ENCODE results near the gene EFCAB13.

Gene EFCAB13

DNA sequence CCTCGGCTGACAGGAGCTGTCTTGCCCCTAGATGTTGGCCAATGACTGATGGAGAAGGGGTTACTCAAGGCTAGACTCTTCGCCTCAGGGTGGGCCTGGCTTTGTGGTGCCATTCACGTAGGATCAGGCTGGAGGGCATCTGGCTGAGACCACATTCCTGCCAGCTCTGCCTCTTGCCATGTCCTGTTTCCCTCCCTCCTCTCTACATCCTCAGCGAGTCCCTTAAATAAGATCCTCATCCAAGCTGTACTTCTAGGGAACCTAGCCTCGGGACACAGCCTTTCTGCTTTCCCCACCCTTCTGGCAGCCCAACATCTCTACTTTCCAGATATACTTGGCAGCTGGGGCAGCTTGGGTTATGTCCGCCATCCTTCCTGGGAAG lies 27.9 kb upstream of the EFCAB13 start:
- no peak overlapping the region for H2AFZ ChIP-seq
- H3K9ac ChIP-seq = no peak overlapping the region
- no peaks in the 10 kb centered on the region for H3K36me3 ChIP-seq (ENCODE audit: control insufficient read depth, insufficient read depth, low read length)
- TF ChIP-seq, protein P1, sequence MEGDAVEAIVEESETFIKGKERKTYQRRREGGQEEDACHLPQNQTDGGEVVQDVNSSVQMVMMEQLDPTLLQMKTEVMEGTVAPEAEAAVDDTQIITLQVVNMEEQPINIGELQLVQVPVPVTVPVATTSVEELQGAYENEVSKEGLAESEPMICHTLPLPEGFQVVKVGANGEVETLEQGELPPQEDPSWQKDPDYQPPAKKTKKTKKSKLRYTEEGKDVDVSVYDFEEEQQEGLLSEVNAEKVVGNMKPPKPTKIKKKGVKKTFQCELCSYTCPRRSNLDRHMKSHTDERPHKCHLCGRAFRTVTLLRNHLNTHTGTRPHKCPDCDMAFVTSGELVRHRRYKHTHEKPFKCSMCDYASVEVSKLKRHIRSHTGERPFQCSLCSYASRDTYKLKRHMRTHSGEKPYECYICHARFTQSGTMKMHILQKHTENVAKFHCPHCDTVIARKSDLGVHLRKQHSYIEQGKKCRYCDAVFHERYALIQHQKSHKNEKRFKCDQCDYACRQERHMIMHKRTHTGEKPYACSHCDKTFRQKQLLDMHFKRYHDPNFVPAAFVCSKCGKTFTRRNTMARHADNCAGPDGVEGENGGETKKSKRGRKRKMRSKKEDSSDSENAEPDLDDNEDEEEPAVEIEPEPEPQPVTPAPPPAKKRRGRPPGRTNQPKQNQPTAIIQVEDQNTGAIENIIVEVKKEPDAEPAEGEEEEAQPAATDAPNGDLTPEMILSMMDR (IDR thresholded peaks at IDR 0.05) = no peak
- no peaks in the 10 kb centered on the region for H3K9me3 ChIP-seq (ENCODE audit: control insufficient read depth, low read length)
- no peak overlapping the region for H3K4me3 ChIP-seq (ENCODE audit: low read depth, low read length)
- peaks cover 28% of the 10 kb centered on the region for H3K4me1 ChIP-seq
- H3K27ac ChIP-seq = no peak overlapping the region
- no peak overlapping the region for H3K4me2 ChIP-seq (ENCODE audit: low read length)
- H3K27me3 ChIP-seq (ENCODE audit: control insufficient read depth, insufficient read depth, low read length) = no peaks in the 10 kb centered on the region
- no peaks in the 10 kb centered on the region for H3K79me2 ChIP-seq

DNA sequence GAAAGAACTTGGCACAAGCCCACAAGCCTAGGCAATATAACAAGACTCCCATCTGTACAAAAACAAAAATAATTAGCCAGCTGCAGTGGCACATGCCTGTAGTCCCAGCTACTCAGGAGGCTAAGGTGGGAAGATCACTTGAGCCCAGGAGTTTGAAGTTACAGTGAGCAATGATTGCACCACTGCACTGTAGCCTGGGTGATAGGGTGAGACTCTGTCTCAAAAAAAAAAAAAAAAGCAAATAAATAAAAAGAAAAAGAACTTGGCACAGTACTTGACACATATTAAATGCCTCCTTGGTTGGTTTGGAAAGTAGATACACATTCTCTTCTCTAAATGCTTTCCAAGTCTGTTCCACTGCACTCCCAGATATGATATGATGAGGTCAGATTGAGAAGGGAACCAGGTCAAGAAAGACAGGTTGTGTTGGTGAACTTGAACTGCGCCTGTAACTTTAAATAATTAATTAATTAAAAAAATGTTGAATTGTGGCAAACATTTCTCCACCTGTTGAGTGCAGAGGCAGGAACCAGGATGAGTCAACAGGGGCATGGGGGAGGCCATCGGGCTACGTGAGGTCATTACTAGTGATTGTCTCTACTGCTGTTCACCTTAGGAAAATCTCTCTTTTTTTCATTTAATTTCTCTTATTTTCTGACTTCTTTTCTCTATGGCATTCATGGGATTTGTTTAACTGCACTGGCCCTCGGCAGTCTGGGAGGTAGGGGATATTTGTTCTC lies 25.9 kb upstream of the EFCAB13 start:
- Histone ChIP-seq H3K27me3 (ENCODE audit: control insufficient read depth, insufficient read depth, low read length) (no peaks in the 10 kb centered on the region), H3K36me3 (ENCODE audit: control insufficient read depth, insufficient read depth, low read length) (no peaks in the 10 kb centered on the region), H2AFZ (no peak overlapping the region), H3K27ac (no peak overlapping the region), H3K4me2 (ENCODE audit: low read length) (no peak overlapping the region), H3K9ac (no peak overlapping the region), H3K79me2 (no peaks in the 10 kb centered on the region), H3K4me1 (peaks cover 28% of the 10 kb centered on the region), H3K4me3 (ENCODE audit: low read depth, low read length) (no peak overlapping the region), H3K9me3 (ENCODE audit: control insufficient read depth, low read length) (no peaks in the 10 kb centered on the region)
- TF ChIP-seq, protein P1 (IDR thresholded peaks at IDR 0.05) = no peak

DNA sequence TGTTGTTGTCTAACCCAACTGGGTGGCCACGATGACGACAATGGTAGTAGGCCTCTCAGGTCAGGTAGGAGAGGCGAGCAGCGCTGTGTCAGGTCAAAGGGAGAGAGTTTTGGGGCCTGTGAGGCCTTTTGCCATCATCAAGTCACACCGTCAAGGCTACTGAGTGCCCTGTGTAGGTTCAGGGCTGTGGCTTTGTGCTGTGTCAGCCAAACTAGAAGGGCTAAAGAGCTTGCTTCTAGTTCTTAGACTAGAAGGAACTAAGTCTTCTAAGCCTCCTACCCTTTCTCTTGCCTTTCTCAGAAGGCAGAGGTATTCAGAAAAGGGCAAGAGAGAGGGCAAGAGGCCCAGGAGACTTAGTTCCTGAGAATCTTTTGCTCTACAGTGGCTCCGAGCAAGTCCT lies 25.0 kb upstream of the EFCAB13 start:
- Histone ChIP-seq H3K4me3 (ENCODE audit: low read depth, low read length) (no peak overlapping the region), H3K27ac (no peak overlapping the region), H3K27me3 (ENCODE audit: control insufficient read depth, insufficient read depth, low read length) (no peaks in the 10 kb centered on the region), H3K9ac (no peak overlapping the region), H3K4me1 (peaks cover 28% of the 10 kb centered on the region), H3K36me3 (ENCODE audit: control insufficient read depth, insufficient read depth, low read length) (no peaks in the 10 kb centered on the region), H3K4me2 (ENCODE audit: low read length) (no peak overlapping the region), H2AFZ (no peak overlapping the region), H3K79me2 (no peaks in the 10 kb centered on the region), H3K9me3 (ENCODE audit: control insufficient read depth, low read length) (no peaks in the 10 kb centered on the region)
- TF ChIP-seq, protein P1 (IDR thresholded peaks at IDR 0.05) = no peak

DNA sequence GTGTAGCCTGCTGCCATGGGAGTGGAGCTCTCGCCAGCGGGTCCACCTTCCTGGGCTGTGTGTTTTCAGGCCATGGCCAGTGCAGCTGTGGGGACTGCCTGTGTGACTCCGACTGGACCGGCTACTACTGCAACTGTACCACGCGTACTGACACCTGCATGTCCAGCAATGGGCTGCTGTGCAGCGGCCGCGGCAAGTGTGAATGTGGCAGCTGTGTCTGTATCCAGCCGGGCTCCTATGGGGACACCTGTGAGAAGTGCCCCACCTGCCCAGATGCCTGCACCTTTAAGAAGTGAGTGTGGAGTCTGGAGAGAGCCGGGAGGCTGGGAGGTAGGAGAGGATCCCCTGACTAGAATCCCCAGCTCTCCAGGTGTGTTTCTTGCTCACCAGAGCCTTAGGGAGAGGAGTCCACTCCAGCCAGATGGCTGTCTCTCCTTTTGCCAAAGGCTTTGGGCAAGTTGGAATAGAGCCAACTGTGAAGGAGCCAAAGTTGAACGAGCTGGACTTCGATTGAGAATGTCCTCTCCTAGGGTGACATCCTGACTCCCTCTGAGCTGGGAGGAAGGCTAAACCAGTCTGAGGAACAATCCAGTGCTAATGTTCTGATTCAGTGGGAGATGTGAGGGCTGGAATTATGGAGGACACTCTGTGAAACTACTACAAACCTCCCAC lies 24.4 kb upstream of the EFCAB13 start:
- no peak overlapping the region for H3K4me2 ChIP-seq (ENCODE audit: low read length)
- no peak overlapping the region for H3K4me3 ChIP-seq (ENCODE audit: low read depth, low read length)
- no peaks in the 10 kb centered on the region for H3K79me2 ChIP-seq
- no peak overlapping the region for H2AFZ ChIP-seq
- TF ChIP-seq, protein P1 (IDR thresholded peaks at IDR 0.05) = no peak
- no peaks in the 10 kb centered on the region for H3K36me3 ChIP-seq (ENCODE audit: control insufficient read depth, insufficient read depth, low read length)
- H3K27ac ChIP-seq = peak overlapping the region; percentile 5
- H3K9me3 ChIP-seq (ENCODE audit: control insufficient read depth, low read length) = no peaks in the 10 kb centered on the region
- peaks cover 28% of the 10 kb centered on the region for H3K4me1 ChIP-seq
- H3K27me3 ChIP-seq (ENCODE audit: control insufficient read depth, insufficient read depth, low read length) = no peaks in the 10 kb centered on the region
- H3K9ac ChIP-seq = no peak overlapping the region
